Tongue (tissue), 2 donors: ENCODE results near the gene HDAC4. TPM values are rescaled to one million over a fixed set of nuclear protein-coding genes. Genes with fewer than 3 reads are reported as not detected.
"Not testable (repeated sequence)": the region's sequence is repeated elsewhere in the genome, so short reads cannot be mapped to it uniquely, and the experiment has no call there.

Experiments used
- DNase-seq: peaks from one replicate; pipeline ENCODE4 v3.0.0-alpha.2; 2015
- total RNA-seq: library from RNA; depleted of rRNA; stranded (reverse); fragments of >200 nt; gene quantifications from one replicate; pipeline ENCODE4 v1.2.3, GENCODE V29; 2014

Gene HDAC4
- total RNA-seq, 1 donor from 2014 or later: 34.2 TPM

GRCh38 chr2:239043326-239043725 is 357.5 kb downstream of the HDAC4 start:
- DNase-seq: no peak

- no peak for DNase-seq
Measured at GRCh38 chr2:239042551-239043320, 358.1 kb downstream of the HDAC4 start.

- DNase-seq: peak; percentile 21
Measured at GRCh38 chr2:239042046-239042445, 358.8 kb downstream of the HDAC4 start.

GRCh38 chr2:239041062-239041461 is 359.8 kb downstream of the HDAC4 start:
- no peak for DNase-seq

- DNase-seq: no peak
Measured at GRCh38 chr2:239040152-239040761, 360.6 kb downstream of the HDAC4 start.

- no peak for DNase-seq
Measured at GRCh38 chr2:239039479-239039861, 361.4 kb downstream of the HDAC4 start.

GRCh38 chr2:239038773-239039478 is 361.9 kb downstream of the HDAC4 start:
- no peak for DNase-seq

GRCh38 chr2:239038284-239038683 is 362.5 kb downstream of the HDAC4 start:
- DNase-seq: not testable (repeated sequence)

- DNase-seq: no peak
Measured at GRCh38 chr2:239037559-239037910, 363.3 kb downstream of the HDAC4 start.

- no peak for DNase-seq
Measured at GRCh38 chr2:239036819-239037558, 363.8 kb downstream of the HDAC4 start.

- no peak for DNase-seq
Measured at GRCh38 chr2:239035997-239036731, 364.7 kb downstream of the HDAC4 start.

- DNase-seq: peak; percentile 50
Measured at GRCh38 chr2:239035361-239035814, 365.4 kb downstream of the HDAC4 start.

GRCh38 chr2:239034561-239035341 is 366.1 kb downstream of the HDAC4 start:
- DNase-seq: no peak

GRCh38 chr2:239033801-239034560 is 366.8 kb downstream of the HDAC4 start:
- no peak for DNase-seq

GRCh38 chr2:239029958-239030357 is 370.9 kb downstream of the HDAC4 start:
- DNase-seq: no peak

- DNase-seq: no peak
Measured at GRCh38 chr2:239028253-239028619, 372.6 kb downstream of the HDAC4 start.

- DNase-seq: no peak
Measured at GRCh38 chr2:239027391-239028252, 373.2 kb downstream of the HDAC4 start.

- peak; percentile 34 for DNase-seq
Measured at GRCh38 chr2:239026711-239027361, 374.0 kb downstream of the HDAC4 start.
